Tibial nerve (tissue), 4 donors: ENCODE data around the gene ARID4B. TPM values are rescaled to one million over a fixed set of nuclear protein-coding genes. Genes with fewer than 3 reads are reported as not detected.
"Not testable (repeated sequence)": the region's sequence is repeated elsewhere in the genome, so short reads cannot be mapped to it uniquely, and the experiment has no call there.

Experiments used
- DNase-seq, 2 donors: peaks; one replicate each; pipeline ENCODE4 v3.0.0-alpha.2; 2019; ENCODE audit warnings: low spot score in 2 of 2
- H3K27ac ChIP-seq, 4 donors: fragments of 200-600 bp; sonication (generic) in 3 of 4; one replicate each; pipeline ENCODE4 v1.5.1; 2017 to 2019; ENCODE audit warnings: mild to moderate bottlenecking in 1 of 4
- H3K27me3 ChIP-seq, 2 donors: fragments of 200-600 bp; sonication (generic) in 1 of 2; one replicate each; pipeline versions ENCODE4 v1.5.1 to v1.6.0; 2017 to 2019
- H3K36me3 ChIP-seq, 3 donors: fragments of 200-600 bp; sonication (generic); one replicate each; pipeline ENCODE4 v1.5.1; 2018 to 2019
- H3K4me1 ChIP-seq, 4 donors: fragments of 200-600 bp; sonication (generic) in 3 of 4; one replicate each; pipeline ENCODE4 v1.5.1; 2017 to 2019
- H3K4me3 ChIP-seq, 4 donors: fragments of 200-600 bp; sonication (generic) in 3 of 4; one replicate each; pipeline ENCODE4 v1.5.1; 2017 to 2019; ENCODE audit warnings: mild to moderate bottlenecking in 1 of 4, moderate library complexity in 1 of 4
- H3K9me3 ChIP-seq, 4 donors: fragments of 200-600 bp; sonication (generic) in 3 of 4; one replicate each; pipeline ENCODE4 v1.5.1; 2017 to 2019
- EP300 ChIP-seq, 2 donors: sonication (generic); formaldehyde crosslinking; IDR thresholded peaks; one replicate each; pipeline ENCODE4 v1.6.1; 2017; ENCODE audit warnings: antibody characterized with exemption in 2 of 2, mild to moderate bottlenecking in 1 of 2
- POLR2A ChIP-seq, 2 donors: fragments of 450-650 bp; IDR thresholded peaks; one replicate each; pipeline ENCODE4 v1.6.1; 2017; ENCODE audit warnings: antibody characterized with exemption in 2 of 2, mild to moderate bottlenecking in 2 of 2, moderate library complexity in 2 of 2
- WGBS, 2 donors: methylation state at CpG; one replicate each; pipeline ENCODE4 v1.1.5; 2018; 5-methylcytosine and 5-hydroxymethylcytosine counted together
- total RNA-seq, 4 donors: library from RNA; depleted of rRNA; stranded (reverse); fragments of >200 nt; gene quantifications; one replicate each; pipeline ENCODE4 v1.1.0, GENCODE V29; 2016
- TF ChIP-seq, protein P1 (sequence below), 5 experiments: fragments of 200-600 bp in 3 of 5; fragments of 450-650 bp in 2 of 5; sonication (generic) in 3 of 5; IDR thresholded peaks; one replicate each; pipeline ENCODE4 v1.5.1; 2016 to 2019; ENCODE audit warnings: antibody characterized with exemption in 5 of 5, mild to moderate bottlenecking in 3 of 5, moderate library complexity in 2 of 5

The ARID4B gene
- total RNA-seq, 4 donors from 2014 or later: 41.6 to 58.8 (median 46.8) TPM

DNA sequence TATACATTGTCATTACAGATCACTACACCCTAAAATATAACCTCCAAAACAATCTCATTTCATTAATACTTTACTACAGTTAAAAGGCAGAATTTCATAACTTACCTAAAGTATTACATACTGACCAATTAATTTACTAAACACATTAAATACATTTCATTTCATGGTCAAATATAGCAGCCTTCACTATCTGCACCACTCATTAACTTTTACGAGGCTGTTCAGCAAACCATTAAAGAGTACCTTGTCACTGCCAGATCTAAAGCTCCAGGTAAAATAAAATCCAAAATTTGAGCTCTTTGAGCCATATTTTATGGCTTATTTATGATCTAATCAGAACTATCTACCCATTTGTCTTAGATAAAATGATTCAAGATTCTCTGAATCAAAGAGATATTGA is 100.6 kb downstream of the ARID4B start:
- no peak overlapping the region for H3K4me3 ChIP-seq
- WGBS, 2 donors: 87 to 88% methylated on average over 1 of the region's 1 CpG
- no peaks in the 10 kb centered on the region for H3K27me3 ChIP-seq
- no peaks in the 10 kb centered on the region for H3K4me1 ChIP-seq
- no peak overlapping the region for H3K27ac ChIP-seq
- H3K9me3 ChIP-seq: no peaks in the 10 kb centered on the region
- peaks cover 0 to 80% (median 9%) of the 10 kb centered on the region in 3 donors for H3K36me3 ChIP-seq
- no peak for DNase-seq
- no peak for TF ChIP-seq EP300 (IDR thresholded peaks at IDR 0.05)

DNA sequence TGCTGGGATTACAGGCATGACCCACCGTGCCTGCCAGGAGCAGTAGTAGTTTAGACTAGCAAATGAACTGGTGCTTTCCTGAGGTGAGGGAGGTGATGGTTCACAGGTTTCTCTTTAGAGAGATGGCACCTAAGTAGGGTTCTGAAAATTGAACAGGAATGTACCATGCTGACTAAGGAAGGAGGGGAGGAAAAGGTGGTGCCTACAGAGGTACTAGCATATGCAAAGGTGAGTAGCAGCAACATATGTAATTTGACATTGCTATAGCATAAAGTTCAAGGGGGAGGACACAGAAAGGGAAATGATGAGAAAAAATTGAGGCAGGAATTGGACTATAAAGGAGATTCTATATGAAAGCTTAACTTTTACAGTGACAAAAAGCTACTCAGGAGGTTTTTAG is 101.0 kb downstream of the ARID4B start:
- Histone ChIP-seq H3K27me3 (no peaks in the 10 kb centered on the region), H3K27ac (no peak overlapping the region), H3K9me3 (no peaks in the 10 kb centered on the region), H3K4me1 (no peaks in the 10 kb centered on the region), H3K4me3 (no peak overlapping the region), H3K36me3 (peaks cover 0 to 81% (median 9%) of the 10 kb centered on the region in 3 donors)
- no peak for DNase-seq
- 90 to 100% methylated on average over 1 of the region's 1 CpG for WGBS, 2 donors
- TF ChIP-seq, protein P1, sequence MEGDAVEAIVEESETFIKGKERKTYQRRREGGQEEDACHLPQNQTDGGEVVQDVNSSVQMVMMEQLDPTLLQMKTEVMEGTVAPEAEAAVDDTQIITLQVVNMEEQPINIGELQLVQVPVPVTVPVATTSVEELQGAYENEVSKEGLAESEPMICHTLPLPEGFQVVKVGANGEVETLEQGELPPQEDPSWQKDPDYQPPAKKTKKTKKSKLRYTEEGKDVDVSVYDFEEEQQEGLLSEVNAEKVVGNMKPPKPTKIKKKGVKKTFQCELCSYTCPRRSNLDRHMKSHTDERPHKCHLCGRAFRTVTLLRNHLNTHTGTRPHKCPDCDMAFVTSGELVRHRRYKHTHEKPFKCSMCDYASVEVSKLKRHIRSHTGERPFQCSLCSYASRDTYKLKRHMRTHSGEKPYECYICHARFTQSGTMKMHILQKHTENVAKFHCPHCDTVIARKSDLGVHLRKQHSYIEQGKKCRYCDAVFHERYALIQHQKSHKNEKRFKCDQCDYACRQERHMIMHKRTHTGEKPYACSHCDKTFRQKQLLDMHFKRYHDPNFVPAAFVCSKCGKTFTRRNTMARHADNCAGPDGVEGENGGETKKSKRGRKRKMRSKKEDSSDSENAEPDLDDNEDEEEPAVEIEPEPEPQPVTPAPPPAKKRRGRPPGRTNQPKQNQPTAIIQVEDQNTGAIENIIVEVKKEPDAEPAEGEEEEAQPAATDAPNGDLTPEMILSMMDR (IDR thresholded peaks at IDR 0.05): no peak
- no peak for TF ChIP-seq POLR2A (IDR thresholded peaks at IDR 0.05)
- TF ChIP-seq EP300 (IDR thresholded peaks at IDR 0.05): no peak

DNA sequence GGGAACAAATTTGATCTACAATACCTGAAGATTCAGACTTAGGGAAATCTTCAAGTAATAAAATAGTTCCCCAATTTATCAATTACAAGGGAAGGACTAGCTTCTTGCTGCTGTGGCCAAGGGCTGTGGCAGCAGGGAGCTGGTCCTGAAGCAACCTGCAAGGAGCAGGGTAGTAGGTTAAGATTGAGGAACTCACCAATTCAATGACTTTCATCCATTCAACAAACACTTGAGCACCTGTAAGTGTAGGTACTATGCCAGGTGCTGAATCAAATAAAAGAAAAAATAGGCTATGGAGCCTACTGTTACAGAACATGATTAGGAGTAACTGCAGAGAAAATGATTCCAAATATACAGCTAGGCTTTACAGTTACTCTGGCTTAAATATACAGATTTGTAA is 102.7 kb downstream of the ARID4B start:
- no peak for DNase-seq
- peaks cover 0 to 78% (median 9%) of the 10 kb centered on the region in 3 donors for H3K36me3 ChIP-seq
- H3K9me3 ChIP-seq: no peaks in the 10 kb centered on the region
- no peak overlapping the region for H3K4me3 ChIP-seq
- H3K4me1 ChIP-seq: no peaks in the 10 kb centered on the region
- TF ChIP-seq, protein P1 (IDR thresholded peaks at IDR 0.05): no peak
- TF ChIP-seq POLR2A (IDR thresholded peaks at IDR 0.05) (no peak), EP300 (IDR thresholded peaks at IDR 0.05) (no peak)
- H3K27ac ChIP-seq: no peak overlapping the region
- no peaks in the 10 kb centered on the region for H3K27me3 ChIP-seq

DNA sequence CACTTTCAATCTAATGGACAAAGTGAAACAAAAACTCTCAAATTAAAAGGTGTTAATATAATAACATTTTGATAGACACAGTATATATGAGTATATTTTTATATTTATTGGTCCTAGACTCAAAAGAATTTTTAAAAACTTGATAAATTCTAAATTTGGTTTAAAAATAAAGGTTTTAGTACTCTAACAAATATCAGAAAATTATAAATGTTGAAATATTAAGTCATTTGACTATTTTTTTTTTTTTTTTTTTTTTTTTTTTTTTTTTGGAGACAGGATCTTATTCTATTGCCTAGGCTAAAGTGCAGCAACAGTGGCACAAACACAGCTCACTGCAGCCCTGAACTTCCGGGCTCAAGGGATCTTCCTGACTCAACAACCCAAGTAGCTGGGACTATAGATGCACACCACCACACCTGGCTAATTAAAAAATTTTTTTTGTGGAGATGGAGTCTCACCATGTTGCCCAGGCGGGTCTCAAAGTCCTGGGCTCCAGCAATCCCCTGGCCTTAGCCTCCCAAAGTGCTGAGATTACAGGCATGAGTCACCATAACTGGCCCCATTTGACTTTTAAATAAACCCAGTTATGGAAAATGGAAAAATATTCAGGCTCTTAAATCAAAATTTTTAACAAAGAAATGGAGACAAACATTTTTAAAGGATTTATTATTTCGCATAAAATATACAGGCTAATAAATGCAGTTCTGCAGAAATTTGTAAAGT is 106.2 kb downstream of the ARID4B start:
- TF ChIP-seq POLR2A (IDR thresholded peaks at IDR 0.05) (no peak), EP300 (IDR thresholded peaks at IDR 0.05) (no peak)
- TF ChIP-seq, protein P1 (IDR thresholded peaks at IDR 0.05): no peak
- Histone ChIP-seq H3K4me3 (no peak overlapping the region), H3K36me3 (peaks cover 0 to 59% (median 9%) of the 10 kb centered on the region in 3 donors), H3K27ac (no peak overlapping the region), H3K9me3 (no peaks in the 10 kb centered on the region), H3K27me3 (no peaks in the 10 kb centered on the region), H3K4me1 (no peaks in the 10 kb centered on the region)
- no peak for DNase-seq
- WGBS, 2 donors: 93 to 97% methylated on average over 3 of the region's 3 CpGs

DNA sequence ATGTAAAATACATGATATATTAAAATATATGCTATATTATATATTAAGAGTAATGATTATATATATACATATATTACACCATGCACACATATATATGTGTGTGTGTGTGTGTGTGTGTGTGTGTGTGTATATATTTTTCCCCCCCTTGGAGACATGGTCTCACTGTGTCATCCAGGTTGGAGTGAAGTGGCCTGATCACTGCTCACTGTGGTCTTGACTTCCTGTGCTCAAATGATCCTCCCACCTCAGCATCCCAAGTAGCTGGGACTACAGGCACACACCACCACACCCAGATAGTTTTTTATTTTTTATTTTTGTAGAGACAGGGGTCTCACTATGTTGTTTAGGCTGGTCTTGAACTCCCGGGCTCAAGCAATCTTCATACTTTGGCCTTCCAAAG is 112.5 kb downstream of the ARID4B start:
- DNase-seq: no peak
- no peaks in the 10 kb centered on the region for H3K9me3 ChIP-seq
- no peak for TF ChIP-seq EP300 (IDR thresholded peaks at IDR 0.05)
- no peak for TF ChIP-seq POLR2A (IDR thresholded peaks at IDR 0.05)
- TF ChIP-seq, protein P1 (IDR thresholded peaks at IDR 0.05): no peak
- WGBS, 2 donors: 94 to 97% methylated on average over 1 of the region's 1 CpG
- H3K27me3 ChIP-seq: no peaks in the 10 kb centered on the region
- no peak overlapping the region for H3K27ac ChIP-seq
- H3K4me1 ChIP-seq: no peaks in the 10 kb centered on the region
- H3K36me3 ChIP-seq: peaks cover 0 to 45% (median 5%) of the 10 kb centered on the region in 3 donors
- H3K4me3 ChIP-seq: no peak overlapping the region

DNA sequence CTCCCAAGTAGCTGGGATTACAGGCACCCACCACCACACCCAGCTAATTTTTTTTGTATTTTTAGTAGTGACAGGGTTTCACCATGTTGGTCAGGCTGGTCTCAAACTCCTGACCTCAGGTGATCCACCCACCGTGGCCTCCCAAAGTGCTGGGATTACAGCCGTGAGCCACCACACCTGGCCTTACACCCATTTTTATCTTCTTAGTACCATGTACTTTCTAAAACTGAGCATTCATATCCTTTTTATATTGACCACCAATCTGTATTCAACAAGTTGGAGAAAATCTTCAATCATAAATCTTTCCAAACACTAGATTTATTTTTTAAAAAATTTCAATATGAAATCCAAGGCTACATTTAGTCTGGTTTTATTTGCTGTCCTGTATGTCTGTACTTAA is 113.0 kb downstream of the ARID4B start:
- H3K4me3 ChIP-seq, H3K27ac ChIP-seq, H3K27me3 ChIP-seq, DNase-seq, H3K9me3 ChIP-seq, H3K4me1 ChIP-seq: not testable (repeated sequence)
- 95 to 96% methylated on average over 2 of the region's 2 CpGs for WGBS, 2 donors
- H3K36me3 ChIP-seq: peaks cover 0 to 45% (median 5%) of the 10 kb centered on the region in 3 donors
